ENCODE measurements around the gene QPRT. TPM values are rescaled to one million over a fixed set of nuclear protein-coding genes. Genes with fewer than 3 reads are reported as not detected.

QPRT gene
- total and polyA plus RNA-seq, 2 donors (not counting 1 experiment from before 2014, with no cell fraction given): 0.06 to 0.22 TPM

DNA sequence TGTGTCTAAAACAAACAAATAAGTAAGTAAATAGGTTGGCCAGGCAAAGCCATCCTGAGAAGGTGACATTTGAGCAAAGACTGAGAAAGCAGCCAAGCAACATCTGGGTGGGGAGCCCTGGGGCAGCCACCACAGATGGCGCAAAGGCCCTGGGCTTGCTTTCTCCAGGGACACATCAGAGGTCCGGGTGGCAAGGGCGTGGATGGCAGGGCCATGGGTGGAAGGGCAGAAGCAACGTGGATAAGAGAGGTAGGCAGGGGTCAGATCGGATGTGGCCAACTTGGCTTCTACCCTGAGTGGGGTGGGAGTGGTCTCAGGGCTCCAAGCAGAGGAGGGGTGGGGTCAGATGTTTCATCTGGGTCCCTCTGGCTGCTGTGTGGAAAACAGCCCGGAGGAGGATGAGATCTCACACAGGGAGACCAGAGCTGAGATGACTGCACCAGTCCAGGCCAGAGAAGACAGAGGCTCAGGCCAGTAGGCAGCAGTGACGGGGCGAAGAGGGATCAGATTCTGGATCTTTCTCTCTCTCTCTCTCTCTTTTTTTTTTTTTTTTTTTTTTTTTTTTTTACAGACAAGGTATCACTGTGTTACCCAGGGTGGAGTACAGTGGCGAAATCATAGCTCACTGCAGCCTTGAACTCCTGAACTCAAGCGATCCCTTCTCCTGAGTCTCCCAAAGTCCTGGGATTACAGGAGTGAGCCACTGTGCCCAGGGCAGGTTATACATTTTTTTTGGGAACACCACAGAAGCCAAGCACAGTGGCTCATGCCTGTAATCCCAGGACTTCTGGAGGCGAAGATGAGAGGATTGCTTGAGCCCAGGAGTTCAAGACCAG lies 22.1 kb upstream of the QPRT start:
- ChIA-PET CTCF (no interaction called here), POLR2A (interaction anchor here (1.4 kb wide), 1 partner anchor 9 kb away, joined by 3 read pairs; no protein-coding TSS in a partner anchor)
- H3K36me3 ChIP-seq (replicated peaks in 1 of 2; ENCODE audit: control extremely low read depth in 1 of 2, control insufficient read depth in 1 of 2, extremely low read depth in 1 of 2, insufficient read depth in 2 of 2, low read length in 1 of 2): no peaks in the 10 kb centered on the region
- no peak overlapping the region for H3K4me3 ChIP-seq (ENCODE audit: control extremely low read depth in 1 of 5, extremely low read depth in 1 of 5, insufficient read depth in 1 of 5, low read depth in 2 of 5, low read length in 4 of 5)
- Mint-ChIP-seq H3K4me1 (peaks cover 15% of the 10 kb centered on the region), H3K4me3 (no peak overlapping the region), H3K9me3 (ENCODE audit: insufficient read depth) (no peaks in the 10 kb centered on the region), H3K27me3 (no peaks in the 10 kb centered on the region), H3K27ac (no peak overlapping the region)
- H3K27me3 ChIP-seq (replicated peaks in 1 of 4; ENCODE audit: control extremely low read depth in 1 of 4, control insufficient read depth in 3 of 4, insufficient read depth in 4 of 4, low read length in 3 of 4): no peaks in the 10 kb centered on the region
- H2AFZ ChIP-seq (ENCODE audit: insufficient read depth, low read depth, low read length, poor library complexity, severe bottlenecking): no peak overlapping the region
- no peak overlapping the region for H3K9ac ChIP-seq (ENCODE audit: low read length)
- no peak for ATAC-seq (ENCODE audit: low read depth)
- no peaks in the 10 kb centered on the region for H4K20me1 ChIP-seq (ENCODE audit: control insufficient read depth, insufficient read depth, low read length, poor library complexity, severe bottlenecking)
- TF ChIP-seq, protein P1, sequence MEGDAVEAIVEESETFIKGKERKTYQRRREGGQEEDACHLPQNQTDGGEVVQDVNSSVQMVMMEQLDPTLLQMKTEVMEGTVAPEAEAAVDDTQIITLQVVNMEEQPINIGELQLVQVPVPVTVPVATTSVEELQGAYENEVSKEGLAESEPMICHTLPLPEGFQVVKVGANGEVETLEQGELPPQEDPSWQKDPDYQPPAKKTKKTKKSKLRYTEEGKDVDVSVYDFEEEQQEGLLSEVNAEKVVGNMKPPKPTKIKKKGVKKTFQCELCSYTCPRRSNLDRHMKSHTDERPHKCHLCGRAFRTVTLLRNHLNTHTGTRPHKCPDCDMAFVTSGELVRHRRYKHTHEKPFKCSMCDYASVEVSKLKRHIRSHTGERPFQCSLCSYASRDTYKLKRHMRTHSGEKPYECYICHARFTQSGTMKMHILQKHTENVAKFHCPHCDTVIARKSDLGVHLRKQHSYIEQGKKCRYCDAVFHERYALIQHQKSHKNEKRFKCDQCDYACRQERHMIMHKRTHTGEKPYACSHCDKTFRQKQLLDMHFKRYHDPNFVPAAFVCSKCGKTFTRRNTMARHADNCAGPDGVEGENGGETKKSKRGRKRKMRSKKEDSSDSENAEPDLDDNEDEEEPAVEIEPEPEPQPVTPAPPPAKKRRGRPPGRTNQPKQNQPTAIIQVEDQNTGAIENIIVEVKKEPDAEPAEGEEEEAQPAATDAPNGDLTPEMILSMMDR (IDR thresholded peaks at IDR 0.05): no peak
- TF ChIP-seq EZH2 (IDR thresholded peaks at IDR 0.05; ENCODE audit: borderline replicate concordance, insufficient read depth, low read depth, low read length, poor library complexity, severe bottlenecking): no peak
- peak; percentile 1 for DNase-seq
- WGBS (ENCODE audit: insufficient coverage): 98% methylated on average over 8 of the region's 11 CpGs
- H3K27ac ChIP-seq (ENCODE audit: low read length in 2 of 2): no peak overlapping the region
- no peak overlapping the region for H3K4me2 ChIP-seq (replicated peaks; ENCODE audit: low read depth, low read length, poor library complexity, severe bottlenecking)
- H3K4me1 ChIP-seq (ENCODE audit: control insufficient read depth in 2 of 2, insufficient read depth in 2 of 2, low read length in 2 of 2): peaks cover 11 to 19% of the 10 kb centered on the region in 2 donors
- no peaks in the 10 kb centered on the region for H3K9me3 ChIP-seq (ENCODE audit: control extremely low read depth in 1 of 3, control insufficient read depth in 2 of 3, insufficient read depth in 1 of 3, low read length in 2 of 3)
- intact Hi-C loops (cut with micrococcal nuclease): no loop called here
- no peaks in the 10 kb centered on the region for H3K79me2 ChIP-seq (ENCODE audit: control insufficient read depth, insufficient read depth, low read length)

DNA sequence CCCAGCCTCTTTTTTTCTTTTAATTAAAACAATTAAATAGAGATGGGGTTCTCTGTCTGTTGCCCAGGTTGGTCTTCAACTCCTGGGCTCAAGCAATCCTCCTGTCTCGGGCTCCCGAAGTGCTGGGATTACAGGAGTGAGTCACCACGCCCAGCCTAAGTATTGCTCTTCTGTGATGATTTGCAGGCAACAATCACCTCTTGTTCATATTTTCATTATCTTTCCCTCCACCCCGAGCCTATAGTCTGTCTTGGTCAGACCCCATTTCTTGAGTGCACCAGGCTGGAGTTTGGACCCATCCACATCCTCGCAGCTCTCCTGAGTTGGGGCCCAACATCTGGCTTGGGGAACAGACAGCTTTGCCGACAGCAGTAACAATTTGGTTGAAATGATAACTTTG lies 20.3 kb upstream of the QPRT start:
- H3K4me2 ChIP-seq (replicated peaks; ENCODE audit: low read depth, low read length, poor library complexity, severe bottlenecking): no peak overlapping the region
- no peak overlapping the region for H3K27ac ChIP-seq (ENCODE audit: low read length in 2 of 2)
- DNase-seq (no peak), ATAC-seq (ENCODE audit: low read depth) (no peak)
- ChIA-PET POLR2A (interaction anchor here (0.7 kb wide), 1 partner anchor 810 kb away, joined by 4 read pairs; no protein-coding TSS in a partner anchor), CTCF (no interaction called here)
- H3K27me3 ChIP-seq (replicated peaks in 1 of 4; ENCODE audit: control extremely low read depth in 1 of 4, control insufficient read depth in 3 of 4, insufficient read depth in 4 of 4, low read length in 3 of 4): no peaks in the 10 kb centered on the region
- H3K4me3 ChIP-seq (ENCODE audit: control extremely low read depth in 1 of 5, extremely low read depth in 1 of 5, insufficient read depth in 1 of 5, low read depth in 2 of 5, low read length in 4 of 5): no peak overlapping the region
- Mint-ChIP-seq H3K4me1 (peaks cover 23% of the 10 kb centered on the region), H3K9me3 (ENCODE audit: insufficient read depth) (no peaks in the 10 kb centered on the region), H3K27me3 (no peaks in the 10 kb centered on the region), H3K27ac (peak overlapping the region; percentile 75), H3K4me3 (no peak overlapping the region)
- no peaks in the 10 kb centered on the region for H3K36me3 ChIP-seq (replicated peaks in 1 of 2; ENCODE audit: control extremely low read depth in 1 of 2, control insufficient read depth in 1 of 2, extremely low read depth in 1 of 2, insufficient read depth in 2 of 2, low read length in 1 of 2)
- no peaks in the 10 kb centered on the region for H3K79me2 ChIP-seq (ENCODE audit: control insufficient read depth, insufficient read depth, low read length)
- H3K9me3 ChIP-seq (ENCODE audit: control extremely low read depth in 1 of 3, control insufficient read depth in 2 of 3, insufficient read depth in 1 of 3, low read length in 2 of 3): no peaks in the 10 kb centered on the region
- no peak overlapping the region for H2AFZ ChIP-seq (ENCODE audit: insufficient read depth, low read depth, low read length, poor library complexity, severe bottlenecking)
- WGBS (ENCODE audit: insufficient coverage): 93% methylated on average over 5 of the region's 6 CpGs
- H3K4me1 ChIP-seq (ENCODE audit: control insufficient read depth in 2 of 2, insufficient read depth in 2 of 2, low read length in 2 of 2): peaks cover 19 to 28% of the 10 kb centered on the region in 2 donors
- no peak overlapping the region for H3K9ac ChIP-seq (ENCODE audit: low read length)
- no peaks in the 10 kb centered on the region for H4K20me1 ChIP-seq (ENCODE audit: control insufficient read depth, insufficient read depth, low read length, poor library complexity, severe bottlenecking)
- TF ChIP-seq, protein P1 (IDR thresholded peaks at IDR 0.05): no peak
- TF ChIP-seq EZH2 (IDR thresholded peaks at IDR 0.05; ENCODE audit: borderline replicate concordance, insufficient read depth, low read depth, low read length, poor library complexity, severe bottlenecking): no peak
- intact Hi-C loops (cut with micrococcal nuclease): no loop called here

Data from B cell (primary cell).